NCI-H2196 (cell line): Measurements from ENCODE around the gene STAT4.
"Not testable (repeated sequence)": the region's sequence is repeated elsewhere in the genome, so short reads cannot be mapped to it uniquely, and the experiment has no call there.

ENCODE experiments used
- DNase-seq: peaks from one replicate; lab custom pipeline; 2025; ENCODE audit not compliant: unreplicated experiment; lab: John Stamatoyannopoulos, UW

The STAT4 gene

DNA sequence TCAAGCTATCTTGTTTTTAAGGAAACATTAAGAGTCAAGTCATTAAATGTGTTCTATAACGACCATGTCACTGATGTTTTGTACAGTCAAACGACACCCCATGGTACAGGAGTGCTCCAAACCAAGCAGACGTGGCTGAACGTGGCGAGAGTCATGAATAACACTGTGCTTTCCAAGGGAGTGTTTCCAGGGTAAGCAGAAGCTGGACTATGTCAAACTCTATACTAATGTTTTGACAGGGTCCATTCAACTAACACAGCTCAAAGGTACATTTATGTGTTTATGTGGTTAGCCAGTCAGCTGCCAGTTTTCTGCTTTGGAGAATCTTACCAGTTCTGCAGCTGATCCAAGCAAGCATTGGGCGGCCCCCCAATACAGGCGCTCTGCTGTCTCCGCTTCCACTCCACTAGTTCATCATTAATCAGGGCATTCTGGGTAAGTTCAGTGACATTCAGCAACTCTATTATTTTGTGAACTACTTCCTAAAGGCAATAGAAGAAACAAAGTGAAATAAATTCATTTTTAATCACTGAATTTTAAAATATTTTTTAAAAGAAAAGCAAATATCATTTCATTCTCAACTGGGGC is 153.2 kb downstream of the STAT4 start:
- DNase-seq = no peak

DNA sequence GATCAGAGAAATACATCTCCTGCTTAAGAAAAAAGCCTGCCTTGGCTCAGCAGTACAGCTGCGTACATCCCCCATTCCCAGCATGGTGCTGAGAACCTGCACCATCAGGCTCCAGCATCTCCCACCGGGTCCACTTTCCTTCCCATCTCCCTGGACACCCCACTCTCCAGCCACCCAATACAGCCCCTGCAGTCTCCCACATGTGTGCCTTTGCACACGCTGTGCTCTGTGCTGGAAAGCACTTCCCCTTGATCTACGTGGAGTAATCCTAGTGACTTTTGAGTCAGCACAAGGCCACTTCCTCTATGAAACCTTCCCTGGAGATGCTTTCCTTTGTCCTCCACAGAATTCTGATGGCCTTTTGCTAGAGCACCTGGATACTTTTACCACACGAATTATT is 153.8 kb downstream of the STAT4 start:
- no peak for DNase-seq

GRCh38 chr2:190996338-190996946 is 154.4 kb downstream of the STAT4 start:
- peak; percentile 13 for DNase-seq

GRCh38 chr2:190995315-190995714 is 155.5 kb downstream of the STAT4 start:
- not testable (repeated sequence) for DNase-seq

GRCh38 chr2:190994148-190994547 is 156.6 kb downstream of the STAT4 start:
- DNase-seq = no peak

GRCh38 chr2:190993292-190993643 is 157.5 kb downstream of the STAT4 start:
- no peak for DNase-seq

GRCh38 chr2:190990132-190990531 is 160.7 kb downstream of the STAT4 start:
- DNase-seq = no peak

DNA sequence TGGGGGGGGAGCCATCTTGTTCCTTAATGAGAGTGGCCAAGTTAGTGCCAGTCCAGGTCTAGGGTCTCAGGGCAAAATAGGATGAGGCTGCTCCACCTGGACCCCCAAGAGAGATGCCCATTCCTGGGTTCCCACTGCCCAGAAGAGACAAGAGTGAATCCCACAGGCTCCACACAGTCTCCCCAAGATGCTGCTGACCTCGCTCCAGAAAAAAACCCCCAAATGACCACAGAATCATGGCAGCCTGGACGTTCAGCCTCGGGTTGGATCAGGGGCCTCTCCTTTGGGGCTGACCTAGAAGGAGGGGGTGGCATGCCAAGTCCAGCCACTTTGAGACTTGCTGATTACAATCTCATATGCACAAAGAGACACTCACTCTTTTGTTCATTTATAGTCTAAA is 161.9 kb downstream of the STAT4 start:
- no peak for DNase-seq

- no peak for DNase-seq
Observed at GRCh38 chr2:190987938-190988337, 162.9 kb downstream of the STAT4 start.

- no peak for DNase-seq
Observed at GRCh38 chr2:190987116-190987515, 163.7 kb downstream of the STAT4 start.

DNA sequence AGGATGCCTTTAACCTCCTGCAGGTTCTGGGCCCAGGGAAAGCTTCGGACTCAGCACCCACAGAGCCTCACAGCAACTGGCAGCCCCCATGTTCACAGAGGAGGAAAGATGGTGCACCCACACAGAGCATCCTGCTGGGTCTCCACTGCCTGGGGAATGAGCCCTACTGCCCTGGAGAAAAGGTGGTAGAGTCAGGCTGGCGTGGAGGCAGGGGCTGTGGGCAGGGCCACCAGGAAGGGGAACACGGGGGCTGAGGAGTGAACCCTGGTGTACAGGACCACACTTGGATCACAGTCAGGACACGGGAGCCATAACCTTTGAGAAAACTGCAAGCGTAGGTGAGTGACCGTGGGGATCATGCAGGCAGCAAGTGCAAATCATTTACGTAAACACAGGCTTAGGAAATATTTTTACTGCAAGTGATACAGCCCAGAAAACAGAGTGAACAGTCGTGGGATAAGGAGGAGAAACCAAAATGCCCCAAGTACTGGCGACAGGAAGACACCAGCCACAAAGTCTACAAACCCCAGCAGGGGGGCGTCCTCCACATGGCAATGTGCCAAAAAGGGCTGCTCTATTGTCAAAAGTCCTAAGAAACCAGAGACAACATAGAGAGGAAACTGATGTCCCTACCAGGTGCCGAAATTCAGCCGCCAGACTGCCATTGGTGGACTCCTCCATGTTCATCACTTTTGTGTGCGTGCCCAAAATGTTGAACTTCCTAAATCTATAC is 164.4 kb downstream of the STAT4 start:
- peak; percentile 37 for DNase-seq

DNA sequence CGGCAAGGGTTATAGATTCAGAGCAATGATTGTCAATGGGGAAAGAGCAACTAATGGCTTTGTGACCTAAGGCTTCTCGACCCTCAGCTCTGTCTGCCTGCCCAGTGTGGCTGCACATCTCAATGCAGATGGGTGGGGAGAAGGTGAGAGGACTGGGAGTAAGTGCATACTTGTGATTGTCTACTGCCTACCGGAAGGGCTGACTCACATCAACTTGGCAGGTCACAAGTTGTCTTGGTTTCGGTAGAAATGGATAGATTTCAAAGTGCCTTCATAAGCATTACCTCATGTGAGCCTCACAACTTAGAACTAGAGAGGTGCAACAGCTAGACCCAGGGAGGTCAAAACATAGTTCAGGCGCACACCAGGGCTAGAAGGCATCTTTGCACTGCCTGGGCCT is 166.2 kb downstream of the STAT4 start:
- DNase-seq = no peak

- peak; percentile 7 for DNase-seq
Observed at GRCh38 chr2:190982262-190983034, 168.3 kb downstream of the STAT4 start.

DNA sequence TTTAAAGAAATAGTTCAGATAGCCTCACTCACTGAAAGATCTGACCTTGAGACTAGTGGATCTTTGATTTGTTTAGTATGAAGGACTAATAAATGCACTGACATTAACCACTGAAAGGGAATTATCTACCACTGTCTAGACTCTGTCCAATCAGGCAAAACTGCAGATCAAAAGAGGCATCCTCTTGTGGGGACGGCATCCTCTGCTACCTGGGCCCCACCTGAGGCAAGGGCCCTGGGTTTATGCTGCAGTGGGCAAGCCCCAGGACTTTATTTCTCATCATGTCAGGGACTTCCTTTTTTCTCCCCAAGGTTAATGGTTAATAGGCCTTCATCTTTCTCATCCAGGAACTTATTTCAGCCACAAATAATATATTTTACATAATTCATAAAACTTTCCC is 169.1 kb downstream of the STAT4 start:
- no peak for DNase-seq

DNA sequence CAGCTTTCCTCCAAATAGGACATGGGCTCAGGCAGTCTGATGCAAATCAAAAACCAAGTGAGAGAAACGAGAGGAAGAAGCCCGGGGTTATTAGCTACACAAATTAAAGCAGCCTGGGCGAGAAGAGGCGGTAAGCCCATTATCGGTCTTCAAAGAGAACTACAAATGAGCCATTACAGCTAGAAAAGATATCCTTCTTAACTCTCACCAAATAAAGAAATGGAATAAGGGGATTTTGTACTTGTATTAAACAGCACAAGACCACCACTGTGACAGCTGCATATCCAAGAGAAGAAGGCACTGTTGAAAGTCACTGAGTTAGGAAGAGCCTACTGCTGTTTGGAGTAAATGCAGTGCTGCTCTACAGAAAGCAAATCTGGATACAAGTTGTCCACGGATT is 169.5 kb downstream of the STAT4 start:
- no peak for DNase-seq

GRCh38 chr2:190980630-190981209 is 170.1 kb downstream of the STAT4 start:
- DNase-seq = peak; percentile 68

GRCh38 chr2:190979906-190980629 is 170.7 kb downstream of the STAT4 start:
- peak; percentile 90 for DNase-seq
